T-helper 1 cell treated with Interleukin-12 subunit alpha and Interleukin-12 subunit beta and Interleukin-4 antibody, amounts not matched to agents 30 μg/mL and 1 μg/mL, for 36 hours (primary cell): ENCODE data around the gene ASF1A.
"Not testable (repeated sequence)": the region's sequence is repeated elsewhere in the genome, so short reads cannot be mapped to it uniquely, and the experiment has no call there.

Experiments
- H3K27ac Mint-ChIP-seq: one replicate; pipeline ENCODE4 v1.8.0; 2021; ENCODE audit warnings: mild to moderate bottlenecking, mixed read lengths
- H3K27me3 Mint-ChIP-seq: one replicate; pipeline ENCODE4 v1.8.0; 2021; ENCODE audit warnings: low read depth, mixed read lengths
- H3K36me3 Mint-ChIP-seq: one replicate; pipeline ENCODE4 v1.8.0; 2021; ENCODE audit warnings: low read depth, mixed read lengths
- H3K4me1 Mint-ChIP-seq: one replicate; pipeline ENCODE4 v1.8.0; 2021; ENCODE audit warnings: low read depth, mixed read lengths
- H3K4me3 Mint-ChIP-seq: one replicate; pipeline ENCODE4 v1.8.0; 2021; ENCODE audit warnings: mild to moderate bottlenecking, moderate library complexity, mixed read lengths
- H3K9me3 Mint-ChIP-seq: one replicate; pipeline ENCODE4 v1.8.0; 2021; ENCODE audit warnings: mixed read lengths

ASF1A gene

DNA sequence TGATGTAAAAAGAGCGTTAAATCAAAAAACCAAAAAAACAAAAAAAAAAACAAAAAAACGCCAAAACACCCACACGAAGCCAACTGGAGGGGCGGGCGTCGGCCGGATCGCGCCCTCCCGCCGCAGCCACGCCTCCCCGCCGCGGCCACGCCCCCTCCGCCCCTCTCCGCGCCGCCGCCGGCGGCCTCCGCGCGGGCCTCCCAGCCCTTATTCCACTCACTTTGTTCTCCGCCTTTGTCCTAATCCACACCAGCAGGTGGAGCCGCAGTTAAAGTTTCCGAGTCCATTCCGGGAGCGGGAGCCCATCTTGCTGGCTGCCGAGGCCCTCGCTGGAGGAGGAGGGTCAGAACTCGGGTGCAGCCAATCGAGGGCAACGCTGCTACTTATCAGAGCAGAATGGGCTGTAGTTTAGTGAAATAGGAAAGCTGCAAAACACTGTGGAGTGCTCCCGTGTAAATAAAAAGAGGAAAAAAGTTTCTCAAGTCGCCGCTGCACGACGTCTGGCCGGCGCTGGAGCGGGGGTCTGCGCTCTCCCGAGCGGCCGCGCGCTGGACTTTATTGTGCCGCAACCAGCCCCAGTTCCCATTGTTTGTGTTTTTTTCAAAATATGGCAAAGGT, at the start of gene ASF1A:
TSS of gene ASF1A (plus strand) at position 346 of the 618 bp plus-strand sequence. CDS start at position 608, 262 bp downstream.
- H3K27ac Mint-ChIP-seq = peak within 1 kb of the TSS; percentile 99
- H3K4me1 Mint-ChIP-seq = peaks cover 37% of the 10 kb centered on the region
- H3K9me3 Mint-ChIP-seq = no peaks in the 10 kb centered on the region
- H3K36me3 Mint-ChIP-seq = peaks cover 17% of the 10 kb centered on the region
- H3K27me3 Mint-ChIP-seq = no peaks in the 10 kb centered on the region
- peak within 1 kb of the TSS; percentile 91 for H3K4me3 Mint-ChIP-seq

DNA sequence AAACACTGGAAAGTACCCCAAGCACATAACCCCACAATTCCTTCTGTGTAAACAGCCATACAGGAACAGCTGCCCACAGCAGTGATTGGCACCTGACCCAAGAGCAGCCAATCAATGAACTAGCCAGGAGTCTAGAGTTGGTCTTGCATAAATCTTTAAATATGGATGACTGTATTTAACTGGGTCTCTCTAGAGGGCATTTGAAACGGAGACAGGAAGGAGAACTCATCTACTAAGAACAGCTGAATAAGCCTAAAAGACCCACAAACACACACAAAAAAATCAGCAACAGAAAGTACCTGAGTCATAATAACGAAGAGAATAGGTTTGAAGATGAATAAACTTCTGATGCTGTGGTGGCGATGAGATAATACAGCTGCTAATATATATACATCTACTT, 49.0 kb upstream of the ASF1A start:
- H3K4me3 Mint-ChIP-seq = peak overlapping the region; percentile 44
- H3K27me3 Mint-ChIP-seq = peaks cover 6% of the 10 kb centered on the region
- H3K27ac Mint-ChIP-seq = peak overlapping the region; percentile 64
- peaks cover 23% of the 10 kb centered on the region for H3K4me1 Mint-ChIP-seq
- peaks cover 6% of the 10 kb centered on the region for H3K9me3 Mint-ChIP-seq
- H3K36me3 Mint-ChIP-seq = peaks cover 32% of the 10 kb centered on the region

DNA sequence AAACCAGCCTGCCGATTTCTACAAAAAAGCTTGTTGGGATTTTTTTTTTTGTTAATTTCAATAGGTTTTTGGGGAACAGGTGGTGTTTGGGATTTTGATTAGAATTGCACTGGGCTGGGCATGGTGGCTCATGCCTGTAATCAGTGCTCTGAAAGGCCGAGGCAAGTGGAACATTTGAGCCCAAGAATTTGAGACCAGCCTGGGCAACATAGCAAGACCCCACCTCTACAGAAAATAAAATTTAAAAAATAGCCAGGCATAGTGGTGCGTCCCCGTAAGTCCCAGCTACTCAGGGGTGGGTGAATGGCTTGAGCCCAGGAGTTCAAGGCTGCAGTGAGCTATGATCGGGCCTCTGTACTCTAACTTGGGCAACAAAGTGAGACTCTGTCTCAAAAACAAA, 40.5 kb upstream of the ASF1A start:
- Mint-ChIP-seq H3K4me1 (no peaks in the 10 kb centered on the region), H3K9me3 (no peaks in the 10 kb centered on the region), H3K27ac (no peak overlapping the region)

DNA sequence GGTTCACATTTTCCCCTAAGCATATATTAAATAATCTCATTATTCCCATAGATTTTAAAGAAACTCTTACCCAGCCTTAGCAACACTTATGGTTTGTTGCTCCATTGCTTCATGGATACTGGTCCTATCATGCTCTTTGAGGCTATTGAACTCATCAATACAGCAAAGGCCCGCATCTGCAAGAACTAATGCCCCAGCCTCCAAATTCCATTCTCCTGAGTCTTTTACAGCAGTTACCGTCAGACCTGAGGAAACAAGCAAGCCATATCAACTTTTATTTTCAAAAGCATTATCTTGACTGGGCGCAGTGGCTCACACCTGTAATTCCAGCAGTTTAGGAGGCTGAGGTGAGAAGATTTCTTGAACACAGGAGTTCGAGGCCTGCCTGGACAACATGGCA, 37.7 kb upstream of the ASF1A start:
- H3K4me1 Mint-ChIP-seq = peaks cover 1% of the 10 kb centered on the region
- H3K4me3 Mint-ChIP-seq = no peak overlapping the region
- H3K9me3 Mint-ChIP-seq = peaks cover 6% of the 10 kb centered on the region
- no peaks in the 10 kb centered on the region for H3K27me3 Mint-ChIP-seq
- no peak overlapping the region for H3K27ac Mint-ChIP-seq
- H3K36me3 Mint-ChIP-seq = peaks cover 12% of the 10 kb centered on the region

More for the DNA sequence above, 40.5 kb upstream of the ASF1A start:
- no peak overlapping the region for H3K4me3 Mint-ChIP-seq
- peaks cover 5% of the 10 kb centered on the region for H3K36me3 Mint-ChIP-seq
- no peaks in the 10 kb centered on the region for H3K27me3 Mint-ChIP-seq

DNA sequence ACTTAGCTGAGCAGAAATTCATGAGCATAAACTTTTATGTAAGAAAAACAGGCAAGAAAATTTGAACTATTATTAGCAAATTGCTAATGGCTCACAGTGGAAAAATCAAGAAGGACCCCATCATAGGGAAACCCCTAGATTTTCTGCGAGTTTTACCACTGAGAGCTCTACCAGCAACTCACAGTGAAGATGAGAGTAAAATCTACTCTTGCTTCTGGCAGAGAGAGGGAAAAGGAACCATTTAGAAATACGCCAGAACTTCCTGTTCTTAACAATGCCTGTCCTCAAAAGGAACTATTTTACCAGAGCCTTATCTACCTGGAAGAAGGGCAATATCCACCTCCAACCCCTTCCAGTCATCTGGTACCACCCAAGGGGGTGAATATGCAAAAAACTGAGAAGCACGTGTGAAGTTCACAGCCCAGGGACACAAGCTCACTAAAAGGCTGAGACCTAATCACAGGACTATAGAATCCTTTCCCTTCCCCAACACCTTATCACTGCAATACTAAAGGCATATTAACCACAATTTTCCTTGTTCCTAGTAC, 34.4 kb upstream of the ASF1A start:
- Mint-ChIP-seq H3K9me3 (peaks cover 6% of the 10 kb centered on the region), H3K36me3 (peaks cover 8% of the 10 kb centered on the region), H3K27ac (no peak overlapping the region), H3K4me1 (peaks cover 11% of the 10 kb centered on the region), H3K27me3 (no peaks in the 10 kb centered on the region), H3K4me3 (no peak overlapping the region)

DNA sequence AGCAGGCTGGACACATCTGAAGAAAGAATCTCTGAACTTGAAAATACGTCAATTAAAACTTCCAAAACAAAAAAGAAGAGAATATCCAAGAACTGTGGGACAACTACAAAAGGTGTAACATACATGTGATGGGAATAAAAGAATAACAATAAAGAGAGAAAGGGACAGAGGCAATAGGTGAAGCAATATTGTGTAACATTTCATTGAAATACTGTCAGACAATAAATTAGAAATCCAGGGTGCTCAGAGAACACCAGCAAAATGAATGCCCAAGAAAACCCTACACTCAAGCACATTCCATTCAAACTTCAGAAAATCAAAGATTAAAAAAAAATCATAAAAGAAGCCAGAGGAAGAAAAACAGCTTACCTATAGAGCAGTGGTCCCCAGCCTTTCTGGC, 33.6 kb upstream of the ASF1A start:
- Mint-ChIP-seq H3K4me3 (no peak overlapping the region), H3K9me3 (peaks cover 6% of the 10 kb centered on the region), H3K27ac (no peak overlapping the region), H3K4me1 (peaks cover 17% of the 10 kb centered on the region), H3K36me3 (peaks cover 8% of the 10 kb centered on the region), H3K27me3 (no peaks in the 10 kb centered on the region)

DNA sequence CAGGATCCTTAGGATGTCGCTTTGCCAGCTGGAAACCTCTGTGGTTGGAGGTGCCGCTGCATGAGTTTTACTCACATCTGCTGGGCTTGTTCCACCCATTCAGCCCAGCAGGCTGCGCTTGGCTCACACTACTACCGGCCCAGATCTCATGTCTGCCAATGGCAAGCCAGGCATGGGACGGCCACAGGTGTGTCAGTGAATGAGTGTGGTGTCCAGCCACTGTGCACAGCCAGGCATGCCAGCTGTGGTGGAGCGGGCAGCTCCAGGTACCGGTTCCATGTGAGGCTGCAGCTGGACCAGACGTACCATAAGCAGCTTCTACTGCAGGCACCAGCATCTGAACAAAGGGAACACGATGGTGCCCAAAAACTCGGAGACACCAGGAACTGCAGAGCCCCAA, 33.1 kb upstream of the ASF1A start:
- no peak overlapping the region for H3K4me3 Mint-ChIP-seq
- H3K27ac Mint-ChIP-seq = no peak overlapping the region
- H3K4me1 Mint-ChIP-seq = peaks cover 17% of the 10 kb centered on the region
- peaks cover 8% of the 10 kb centered on the region for H3K36me3 Mint-ChIP-seq
- H3K9me3 Mint-ChIP-seq = peaks cover 10% of the 10 kb centered on the region
- H3K27me3 Mint-ChIP-seq = no peaks in the 10 kb centered on the region

DNA sequence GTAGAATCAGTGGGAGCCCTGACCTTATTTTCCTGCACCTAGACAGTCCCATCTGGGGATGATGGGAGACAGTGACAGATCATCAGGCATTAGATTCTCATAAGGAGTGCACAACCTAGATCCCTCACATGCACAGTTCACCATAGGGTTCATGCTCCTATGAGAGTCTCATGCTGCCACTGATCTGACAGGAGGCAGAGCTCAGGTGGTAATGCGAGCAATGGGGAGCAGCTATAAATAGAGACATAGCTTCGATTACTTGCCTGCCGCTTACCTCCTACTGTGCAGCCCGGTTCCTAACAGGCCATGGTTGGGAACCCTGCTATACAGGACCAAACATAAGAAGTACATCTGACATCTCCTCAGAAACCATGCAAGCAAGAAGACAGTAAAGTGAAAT, 31.5 kb upstream of the ASF1A start:
- Mint-ChIP-seq H3K27ac (no peak overlapping the region), H3K36me3 (peaks cover 16% of the 10 kb centered on the region), H3K4me1 (peaks cover 21% of the 10 kb centered on the region), H3K9me3 (peaks cover 22% of the 10 kb centered on the region), H3K27me3 (no peaks in the 10 kb centered on the region), H3K4me3 (no peak overlapping the region)

DNA sequence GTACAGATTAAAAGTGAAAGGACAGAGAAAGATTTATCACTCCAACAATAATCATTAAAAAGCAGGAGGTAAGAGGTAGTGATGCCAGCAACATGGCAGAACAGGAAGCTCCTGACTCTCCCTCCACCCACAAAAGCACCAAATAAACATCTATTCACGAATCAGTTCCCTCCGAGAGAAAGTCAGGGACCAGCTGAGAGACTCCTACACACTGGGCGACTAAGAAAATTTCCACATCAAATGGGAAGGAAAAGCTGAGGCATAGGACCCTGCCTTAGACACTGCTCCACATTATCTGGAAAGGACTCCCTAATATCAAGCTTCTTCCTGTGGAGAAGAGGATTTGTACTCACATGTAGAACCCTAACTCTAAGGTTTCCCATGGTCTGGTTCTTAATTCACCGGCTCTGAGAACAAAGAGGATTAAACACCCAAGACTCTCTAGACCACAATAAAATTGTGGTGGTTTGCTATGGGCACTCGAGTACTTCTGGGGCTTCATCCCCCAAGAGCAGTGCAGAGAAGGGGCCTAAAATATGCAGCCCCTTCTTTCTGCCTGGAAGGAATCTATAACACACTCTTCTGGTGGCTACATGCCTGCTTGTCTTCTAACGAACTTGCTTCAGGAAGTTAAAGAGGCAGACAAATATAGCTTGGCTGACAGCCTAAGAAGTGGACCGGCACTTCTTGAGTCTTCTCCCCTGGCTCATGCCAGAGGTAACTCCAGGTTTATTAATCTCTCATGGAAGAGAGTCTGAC, 29.4 kb upstream of the ASF1A start:
- H3K27ac Mint-ChIP-seq = no peak overlapping the region
- H3K27me3 Mint-ChIP-seq = no peaks in the 10 kb centered on the region
- H3K36me3 Mint-ChIP-seq = peaks cover 22% of the 10 kb centered on the region
- peaks cover 22% of the 10 kb centered on the region for H3K9me3 Mint-ChIP-seq
- peak overlapping the region; percentile 4 for H3K4me3 Mint-ChIP-seq
- H3K4me1 Mint-ChIP-seq = peaks cover 22% of the 10 kb centered on the region

DNA sequence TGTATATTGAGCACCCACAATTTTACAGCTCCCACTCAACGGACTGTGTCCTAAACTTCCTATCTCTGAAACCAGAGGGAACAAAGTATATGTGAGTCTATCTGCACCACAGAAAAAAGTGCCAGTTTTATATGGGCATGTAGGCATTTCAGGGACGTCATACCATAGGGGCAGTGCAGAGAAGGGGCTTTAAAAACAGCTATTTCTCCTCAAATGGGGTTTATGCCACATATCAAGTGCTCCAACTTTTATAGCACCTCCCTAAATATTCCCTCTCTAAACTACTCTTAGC, 28.9 kb upstream of the ASF1A start:
- Mint-ChIP-seq H3K9me3 (peaks cover 20% of the 10 kb centered on the region), H3K27ac (no peak overlapping the region), H3K27me3 (no peaks in the 10 kb centered on the region), H3K36me3 (peaks cover 19% of the 10 kb centered on the region), H3K4me1 (peaks cover 22% of the 10 kb centered on the region), H3K4me3 (no peak overlapping the region)

DNA sequence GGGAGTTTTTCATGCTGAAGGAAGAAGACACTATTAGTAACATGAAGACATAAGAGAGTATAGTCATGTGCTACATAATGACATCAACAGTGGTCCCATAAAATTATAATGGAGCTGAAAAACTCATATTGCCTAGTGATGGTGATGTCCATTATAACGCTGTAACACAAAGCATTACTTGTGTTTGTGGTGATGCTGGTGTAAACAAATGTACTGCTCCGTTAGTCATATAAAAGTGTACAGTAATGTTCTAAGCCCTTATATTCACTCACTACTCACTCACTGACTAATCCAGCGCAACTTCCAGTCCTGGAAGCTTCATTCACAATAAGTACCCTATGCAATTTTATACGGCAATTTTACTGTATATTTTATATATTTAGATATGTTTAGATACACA, 26.8 kb upstream of the ASF1A start:
- H3K9me3 Mint-ChIP-seq = peaks cover 15% of the 10 kb centered on the region
- H3K4me3 Mint-ChIP-seq = no peak overlapping the region
- peaks cover 22% of the 10 kb centered on the region for H3K4me1 Mint-ChIP-seq
- no peak overlapping the region for H3K27ac Mint-ChIP-seq
- no peaks in the 10 kb centered on the region for H3K27me3 Mint-ChIP-seq
- H3K36me3 Mint-ChIP-seq = peaks cover 20% of the 10 kb centered on the region

DNA sequence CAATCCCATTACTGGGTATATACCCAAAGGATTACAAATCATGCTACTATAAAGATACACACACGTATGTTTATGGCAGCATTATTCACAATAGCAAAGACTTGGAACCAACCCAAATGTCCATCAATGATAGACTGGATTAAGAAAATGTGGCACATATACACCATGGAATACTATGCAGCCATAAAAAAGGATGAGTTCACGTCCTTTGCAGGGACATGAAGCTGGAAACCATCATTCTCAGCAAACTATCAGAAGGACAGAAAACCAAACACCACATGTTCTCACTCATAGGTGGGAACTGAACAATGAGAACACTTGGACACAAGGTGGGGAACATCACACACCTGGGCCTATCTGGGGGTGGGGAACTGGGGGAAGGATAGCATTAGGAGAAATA, 25.1 kb upstream of the ASF1A start:
- H3K27me3 Mint-ChIP-seq, H3K27ac Mint-ChIP-seq, H3K4me3 Mint-ChIP-seq: not testable (repeated sequence)
- Mint-ChIP-seq H3K4me1 (peaks cover 20% of the 10 kb centered on the region), H3K9me3 (peaks cover 15% of the 10 kb centered on the region), H3K36me3 (peaks cover 20% of the 10 kb centered on the region)

DNA sequence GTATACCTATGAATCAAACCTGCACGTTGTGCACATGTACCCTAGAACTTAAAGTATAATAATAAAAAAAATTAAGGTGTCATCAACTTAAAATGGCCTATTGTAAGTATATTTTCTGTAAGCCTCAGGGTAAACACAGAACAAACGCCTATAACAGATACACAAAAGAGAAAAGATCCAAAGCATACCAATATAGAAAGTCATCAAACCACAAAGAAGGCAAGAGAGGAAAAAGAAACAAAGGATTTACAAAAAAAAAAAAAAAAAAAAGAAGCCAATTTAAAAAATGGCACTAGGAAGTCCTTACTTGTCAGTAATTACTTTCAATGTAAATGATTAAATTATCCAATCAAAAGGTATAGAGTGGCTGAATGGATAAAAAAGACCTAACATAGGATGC, 24.6 kb upstream of the ASF1A start:
- no peaks in the 10 kb centered on the region for H3K27me3 Mint-ChIP-seq
- peaks cover 16% of the 10 kb centered on the region for H3K4me1 Mint-ChIP-seq
- peaks cover 15% of the 10 kb centered on the region for H3K9me3 Mint-ChIP-seq
- no peak overlapping the region for H3K4me3 Mint-ChIP-seq
- no peak overlapping the region for H3K27ac Mint-ChIP-seq
- peaks cover 22% of the 10 kb centered on the region for H3K36me3 Mint-ChIP-seq

DNA sequence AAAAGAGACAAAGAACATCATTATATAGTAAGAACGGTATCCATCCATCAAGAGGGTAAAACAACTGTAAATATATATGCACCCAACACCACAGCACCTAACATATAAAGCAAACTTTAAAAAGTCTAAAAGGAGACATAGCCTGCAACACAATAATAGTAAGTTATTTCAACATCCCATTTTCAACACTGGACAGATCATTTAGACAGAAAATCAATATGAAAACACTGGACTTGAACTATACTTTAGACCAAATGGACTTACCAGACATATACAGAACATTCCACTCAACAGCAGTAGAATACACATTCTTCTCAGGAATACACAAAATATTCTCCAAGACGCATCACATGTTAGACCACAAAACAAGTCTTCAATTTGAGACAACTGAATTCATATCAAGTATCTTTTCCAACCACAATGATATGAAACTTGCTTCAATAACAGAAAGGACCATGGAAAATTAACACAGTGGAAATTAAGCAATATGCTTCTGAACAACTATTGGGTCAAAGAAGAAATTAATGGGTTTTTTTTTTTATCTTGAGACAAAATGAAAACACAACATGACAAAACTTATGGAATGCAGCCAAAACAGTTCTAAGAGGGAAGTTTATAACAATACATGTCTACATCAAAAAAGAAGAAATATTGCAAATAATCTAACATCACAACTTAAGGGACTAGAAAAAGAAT, 23.9 kb upstream of the ASF1A start:
- H3K4me3 Mint-ChIP-seq = no peak overlapping the region
- no peaks in the 10 kb centered on the region for H3K27me3 Mint-ChIP-seq
- H3K4me1 Mint-ChIP-seq = peaks cover 9% of the 10 kb centered on the region
- H3K36me3 Mint-ChIP-seq = peaks cover 23% of the 10 kb centered on the region
- H3K9me3 Mint-ChIP-seq = peaks cover 15% of the 10 kb centered on the region
- no peak overlapping the region for H3K27ac Mint-ChIP-seq

DNA sequence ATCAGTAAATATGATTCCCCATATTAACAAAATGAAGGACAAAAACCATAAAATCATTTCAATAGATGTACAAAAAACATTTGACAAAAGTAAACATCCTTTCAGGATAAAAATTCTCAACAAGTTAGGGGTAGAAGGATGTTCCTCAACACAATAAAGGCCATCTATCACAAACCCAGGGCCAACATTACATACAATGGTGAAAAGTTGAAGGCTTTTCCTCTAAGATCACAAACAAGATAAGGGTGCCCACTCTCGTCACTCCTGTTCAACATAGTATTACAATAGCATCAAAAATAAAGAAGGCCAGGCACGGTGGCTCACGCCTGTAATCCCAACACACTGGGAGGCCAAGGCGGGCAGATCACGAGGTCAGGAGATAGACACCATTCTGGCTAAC, 22.6 kb upstream of the ASF1A start:
- Mint-ChIP-seq H3K27me3 (no peaks in the 10 kb centered on the region), H3K9me3 (peaks cover 7% of the 10 kb centered on the region)

More for the DNA sequence above, 22.6 kb upstream of the ASF1A start:
- peaks cover 21% of the 10 kb centered on the region for H3K36me3 Mint-ChIP-seq
- H3K27ac Mint-ChIP-seq = no peak overlapping the region
- peaks cover 5% of the 10 kb centered on the region for H3K4me1 Mint-ChIP-seq
- H3K4me3 Mint-ChIP-seq = no peak overlapping the region
